ENCODE measurements around the gene PRKCZ. TPM values are rescaled to one million over a fixed set of nuclear protein-coding genes. Genes with fewer than 3 reads are reported as not detected.

Gene PRKCZ
- total and polyA plus RNA-seq, 2 experiments from 2014 or later: 1.4 to 2.8 TPM

DNA sequence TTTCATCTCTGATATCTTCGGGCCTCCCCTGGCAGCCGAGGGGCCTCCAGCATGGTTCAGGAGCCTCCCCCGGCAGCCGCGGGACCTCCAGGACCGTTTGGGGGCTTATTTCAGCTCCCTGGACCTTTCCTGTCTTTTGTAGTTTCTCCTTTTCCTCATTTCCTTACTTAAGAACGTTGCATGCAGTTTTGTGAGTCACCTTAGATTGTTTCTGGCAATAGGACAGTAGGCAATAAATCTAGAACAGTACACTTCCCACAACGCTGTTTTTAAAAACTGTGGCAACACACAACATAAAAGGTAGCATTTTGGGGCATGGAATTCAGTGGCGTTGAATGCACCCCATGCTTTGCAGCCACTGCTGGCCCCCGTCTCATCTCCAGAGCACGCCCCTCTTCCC lies 120.0 kb downstream of the PRKCZ start:
- Histone ChIP-seq H3K4me2 (ENCODE audit: unreplicated experiment) (no peak overlapping the region), H3K27ac (no peak overlapping the region), H3K4me3 (no peak overlapping the region), H3K9ac (no peak overlapping the region), H3K79me2 (ENCODE audit: insufficient read depth) (no peaks in the 10 kb centered on the region), H3K36me3 (ENCODE audit: low read depth) (no peaks in the 10 kb centered on the region), H4K20me1 (ENCODE audit: insufficient read depth) (no peaks in the 10 kb centered on the region), H3K9me2 (ENCODE audit: insufficient read depth) (no peaks in the 10 kb centered on the region), H3K4me1 (ENCODE audit: insufficient read depth) (peaks cover 5% of the 10 kb centered on the region; the same call in 1 of the 2 replicates), H3K9me3 (ENCODE audit: low read depth) (no peaks in the 10 kb centered on the region), H3K27me3 (replicated peaks; ENCODE audit: insufficient read depth) (no peaks in the 10 kb centered on the region), H3F3A (ENCODE audit: insufficient read depth) (no peaks in the 10 kb centered on the region), H2AFZ (peak overlapping the region; percentile 73)
- no peak for TF ChIP-seq EZH2 (IDR thresholded peaks at IDR 0.05; ENCODE audit: insufficient read depth, poor library complexity, severe bottlenecking)
- no peak for TF ChIP-seq EZH2phosphoT487 (IDR thresholded peaks at IDR 0.05; ENCODE audit: insufficient read depth, low read depth)
- DNase-seq: peak; percentile 71
- WGBS, 2 experiments (ENCODE audit: low coverage in 1 of 2, low lambda C conversion rate in 2 of 2, missing lambda C conversion rate in 2 of 2): 54 to 56% methylated on average over 11 of the region's 11 CpGs
- in situ Hi-C loops (cut with MboI): no loop called here

DNA sequence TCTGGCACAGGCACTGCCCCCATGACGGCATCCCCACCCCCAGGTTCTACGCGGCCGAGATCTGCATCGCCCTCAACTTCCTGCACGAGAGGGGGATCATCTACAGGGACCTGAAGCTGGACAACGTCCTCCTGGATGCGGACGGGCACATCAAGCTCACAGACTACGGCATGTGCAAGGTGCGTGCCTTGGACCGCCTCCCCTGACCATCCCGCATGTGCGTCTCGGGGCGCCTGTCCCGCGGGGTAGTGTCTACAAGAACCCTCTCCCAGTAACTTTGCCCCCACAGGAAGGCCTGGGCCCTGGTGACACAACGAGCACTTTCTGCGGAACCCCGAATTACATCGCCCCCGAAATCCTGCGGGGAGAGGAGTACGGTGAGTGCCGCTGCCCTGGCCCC lies 121.8 kb downstream of the PRKCZ start:
- H3K4me2 ChIP-seq (ENCODE audit: unreplicated experiment): no peak overlapping the region
- no peak overlapping the region for H3K27ac ChIP-seq
- H3F3A ChIP-seq (ENCODE audit: insufficient read depth): no peaks in the 10 kb centered on the region
- in situ Hi-C loops (cut with MboI): no loop called here
- H4K20me1 ChIP-seq (ENCODE audit: insufficient read depth): no peaks in the 10 kb centered on the region
- H3K9me2 ChIP-seq (ENCODE audit: insufficient read depth): no peaks in the 10 kb centered on the region
- no peak overlapping the region for H3K4me3 ChIP-seq
- no peak overlapping the region for H3K9ac ChIP-seq
- TF ChIP-seq EZH2 (IDR thresholded peaks at IDR 0.05; ENCODE audit: insufficient read depth, poor library complexity, severe bottlenecking): no peak
- TF ChIP-seq EZH2phosphoT487 (IDR thresholded peaks at IDR 0.05; ENCODE audit: insufficient read depth, low read depth): no peak
- no peaks in the 10 kb centered on the region for H3K9me3 ChIP-seq (ENCODE audit: low read depth)
- H3K27me3 ChIP-seq (replicated peaks; ENCODE audit: insufficient read depth): no peaks in the 10 kb centered on the region
- no peaks in the 10 kb centered on the region for H3K79me2 ChIP-seq (ENCODE audit: insufficient read depth)
- DNase-seq: no peak
- 88 to 89% methylated on average over 24 to 26 of the region's 26 CpGs for WGBS, 2 experiments (ENCODE audit: low coverage in 1 of 2, low lambda C conversion rate in 2 of 2, missing lambda C conversion rate in 2 of 2)
- peaks cover 5% of the 10 kb centered on the region; the same call in 1 of the 2 replicates for H3K4me1 ChIP-seq (ENCODE audit: insufficient read depth)
- no peak overlapping the region for H2AFZ ChIP-seq
- H3K36me3 ChIP-seq (ENCODE audit: low read depth): no peaks in the 10 kb centered on the region

DNA sequence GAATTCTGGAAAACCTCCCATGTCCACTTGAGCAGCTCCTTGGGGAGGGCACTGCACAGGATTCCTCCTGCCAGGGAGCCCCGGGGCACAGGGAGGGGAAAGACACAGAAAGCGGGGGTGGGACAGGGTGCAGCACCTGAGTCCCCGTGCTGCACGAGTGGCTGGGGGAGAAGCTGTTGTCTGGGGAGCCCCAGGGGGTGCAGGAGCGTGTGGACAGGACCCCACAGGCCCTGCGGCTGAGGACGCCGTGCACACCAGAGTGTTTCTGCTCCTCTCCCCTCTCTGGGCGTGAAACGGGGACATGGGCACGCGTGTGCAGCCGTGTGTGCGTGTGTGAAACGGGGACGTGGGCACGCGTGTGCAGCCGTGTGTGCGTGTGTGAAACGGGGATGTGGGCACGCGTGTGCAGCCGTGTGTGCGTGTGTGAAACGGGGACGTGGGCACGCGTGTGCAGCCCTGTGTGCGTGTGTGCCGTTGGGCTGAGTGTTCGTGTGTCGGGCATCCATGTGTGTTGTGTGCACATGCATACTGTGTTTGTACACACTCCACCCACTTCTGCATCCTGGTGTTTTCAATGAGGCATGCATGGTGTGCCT lies 122.4 kb downstream of the PRKCZ start:
- no peak for TF ChIP-seq EZH2 (IDR thresholded peaks at IDR 0.05; ENCODE audit: insufficient read depth, poor library complexity, severe bottlenecking)
- no peak for TF ChIP-seq EZH2phosphoT487 (IDR thresholded peaks at IDR 0.05; ENCODE audit: insufficient read depth, low read depth)
- Histone ChIP-seq H3K27me3 (replicated peaks; ENCODE audit: insufficient read depth) (no peaks in the 10 kb centered on the region), H3K36me3 (ENCODE audit: low read depth) (no peaks in the 10 kb centered on the region), H3F3A (ENCODE audit: insufficient read depth) (no peaks in the 10 kb centered on the region), H3K4me3 (no peak overlapping the region), H2AFZ (no peak overlapping the region), H3K4me1 (ENCODE audit: insufficient read depth) (peaks cover 5% of the 10 kb centered on the region; the same call in 1 of the 2 replicates), H4K20me1 (ENCODE audit: insufficient read depth) (no peaks in the 10 kb centered on the region), H3K9me2 (ENCODE audit: insufficient read depth) (no peaks in the 10 kb centered on the region), H3K4me2 (ENCODE audit: unreplicated experiment) (no peak overlapping the region), H3K9me3 (ENCODE audit: low read depth) (no peaks in the 10 kb centered on the region), H3K9ac (no peak overlapping the region), H3K27ac (no peak overlapping the region), H3K79me2 (ENCODE audit: insufficient read depth) (no peaks in the 10 kb centered on the region)
- 80 to 83% methylated on average over 27 to 33 of the region's 33 CpGs for WGBS, 2 experiments (ENCODE audit: low coverage in 1 of 2, low lambda C conversion rate in 2 of 2, missing lambda C conversion rate in 2 of 2)
- no peak for DNase-seq
- in situ Hi-C loops (cut with MboI): no loop called here

DNA sequence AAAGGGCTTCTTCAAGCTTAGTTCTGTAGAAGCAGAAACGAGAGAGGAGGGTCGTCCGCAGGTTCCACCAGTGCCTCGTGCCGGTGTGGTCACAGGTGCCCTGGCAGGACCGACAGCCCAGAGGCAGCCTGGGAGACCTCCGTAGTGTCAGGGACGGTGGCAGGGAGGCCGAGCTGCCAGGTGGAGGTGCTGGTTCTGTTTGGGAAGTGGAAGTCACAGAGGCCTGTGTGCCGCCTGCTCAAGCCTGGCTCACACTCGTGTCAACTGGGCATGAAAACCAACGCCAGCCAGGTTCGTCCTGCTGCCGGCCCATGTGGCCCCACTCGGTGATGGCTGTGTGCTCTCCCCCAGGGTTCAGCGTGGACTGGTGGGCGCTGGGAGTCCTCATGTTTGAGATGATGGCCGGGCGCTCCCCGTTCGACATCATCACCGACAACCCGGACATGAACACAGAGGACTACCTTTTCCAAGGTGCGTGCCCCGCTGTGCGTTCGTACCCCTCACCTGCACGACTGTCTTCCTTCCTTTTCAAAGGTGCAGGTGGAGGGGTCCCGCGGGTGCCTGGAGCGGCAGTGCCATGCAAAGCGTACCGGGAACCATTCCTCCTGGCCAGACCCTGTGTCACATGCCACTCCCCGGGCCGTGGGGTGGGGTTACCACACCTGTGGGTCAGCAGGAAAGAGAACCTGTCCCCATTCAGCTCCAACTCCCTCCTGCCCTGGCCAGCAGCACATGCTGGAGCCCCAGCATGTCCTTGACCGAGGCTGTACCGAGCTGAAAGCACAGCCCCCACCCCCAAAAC lies 123.5 kb downstream of the PRKCZ start:
- TF ChIP-seq EZH2phosphoT487 (IDR thresholded peaks at IDR 0.05; ENCODE audit: insufficient read depth, low read depth): no peak
- TF ChIP-seq EZH2 (IDR thresholded peaks at IDR 0.05; ENCODE audit: insufficient read depth, poor library complexity, severe bottlenecking): no peak
- H3K9me3 ChIP-seq (ENCODE audit: low read depth): no peaks in the 10 kb centered on the region
- no peaks in the 10 kb centered on the region for H3K9me2 ChIP-seq (ENCODE audit: insufficient read depth)
- in situ Hi-C loops (cut with MboI): no loop called here
- no peak for DNase-seq
- no peak overlapping the region for H2AFZ ChIP-seq
- no peak overlapping the region for H3K9ac ChIP-seq
- no peak overlapping the region for H3K4me2 ChIP-seq (ENCODE audit: unreplicated experiment)
- H3K27ac ChIP-seq: no peak overlapping the region
- no peaks in the 10 kb centered on the region for H3K36me3 ChIP-seq (ENCODE audit: low read depth)
- H3F3A ChIP-seq (ENCODE audit: insufficient read depth): no peaks in the 10 kb centered on the region
- H3K79me2 ChIP-seq (ENCODE audit: insufficient read depth): no peaks in the 10 kb centered on the region
- no peaks in the 10 kb centered on the region for H3K27me3 ChIP-seq (replicated peaks; ENCODE audit: insufficient read depth)
- 52 to 54% methylated on average over 37 of the region's 37 CpGs for WGBS, 2 experiments (ENCODE audit: low coverage in 1 of 2, low lambda C conversion rate in 2 of 2, missing lambda C conversion rate in 2 of 2)
- H3K4me3 ChIP-seq: peak overlapping the region; percentile 72; the same call in 1 of the 2 replicates
- no peaks in the 10 kb centered on the region for H4K20me1 ChIP-seq (ENCODE audit: insufficient read depth)
- peaks cover 5% of the 10 kb centered on the region; the same call in 1 of the 2 replicates for H3K4me1 ChIP-seq (ENCODE audit: insufficient read depth)

All from GM23248 (cell line).